Right lobe of liver (tissue), 4 donors: ENCODE data around the gene PILRA.
"Not testable (repeated sequence)": the region's sequence is repeated elsewhere in the genome, so short reads cannot be mapped to it uniquely, and the experiment has no call there.

Experiments
- CTCF ChIP-seq, 4 donors: fragments of 200-600 bp in 3 of 4; fragments of 450-650 bp in 1 of 4; IDR thresholded peaks; one replicate each; pipeline versions ENCODE4 v1.5.1 to v1.8.0; 2016 to 2022; ENCODE audit warnings: antibody characterized with exemption in 4 of 4, mild to moderate bottlenecking in 2 of 4
- POLR2A ChIP-seq: fragments of 450-650 bp; IDR thresholded peaks from one replicate; pipeline ENCODE4 v1.6.1; 2017; ENCODE audit warnings: antibody characterized with exemption, mild to moderate bottlenecking
- donor health status: DM: no; HTN: no; CAD: no.
- donor health status: DM: no; HTN: no; CAD: no.
- donor health status: DM: no; HTN: yes; CAD: no.

GRCh38 chr7:100352230-100352781 lies 21.0 kb upstream of the PILRA start:
- TF ChIP-seq CTCF (IDR thresholded peaks at IDR 0.05); POLR2A: not testable (repeated sequence)
